ENCODE measurements around the gene RETN.
A peak's percentile ranks its signal among the peaks of the same experiment; 100 is the strongest.

RETN gene

GRCh38 chr19:7668842-7669241, at the start of gene RETN:
Gene RETN (plus strand): TSS chr19:7669049. CDS start chr19:7669327, 278 bp downstream.
- no peak for DNase-seq

GRCh38 chr19:7619671-7620441, 49.0 kb upstream of the RETN start:
- DNase-seq: no peak

- DNase-seq: no peak
These were observed 48.1 kb upstream of the RETN start for GRCh38 chr19:7620442-7621412.

GRCh38 chr19:7622933-7623685, 45.7 kb upstream of the RETN start:
- DNase-seq: no peak

GRCh38 chr19:7623725-7624603, 44.9 kb upstream of the RETN start:
- DNase-seq: no peak

GRCh38 chr19:7624810-7625209, 44.0 kb upstream of the RETN start:
- DNase-seq: no peak

- DNase-seq: no peak
These were observed 43.0 kb upstream of the RETN start for GRCh38 chr19:7625763-7626372.

GRCh38 chr19:7627166-7627565, 41.7 kb upstream of the RETN start:
- no peak for DNase-seq

GRCh38 chr19:7628589-7629311, 40.1 kb upstream of the RETN start:
- DNase-seq: no peak

- peak; percentile 99 for DNase-seq
These were observed 39.3 kb upstream of the RETN start, which contains the start of the genes PET100 and XAB2 for GRCh38 chr19:7629347-7630054. Gene PET100 (plus strand): TSS chr19:7629793. CDS start chr19:7629834, 41 bp downstream. Gene XAB2 (minus strand): TSS chr19:7629545. CDS start chr19:7629527, 18 bp downstream.

GRCh38 chr19:7631577-7631976, 37.3 kb upstream of the RETN start:
- no peak for DNase-seq

- no peak for DNase-seq
These were observed 36.3 kb upstream of the RETN start for GRCh38 chr19:7632340-7633203.

GRCh38 chr19:7633698-7634097, 35.2 kb upstream of the RETN start, which contains the start of gene PCP2:
Gene PCP2 (minus strand): TSS chr19:7633719. CDS start chr19:7633457, 262 bp downstream.
- DNase-seq: no peak

GRCh38 chr19:7635670-7636069, 33.2 kb upstream of the RETN start:
- DNase-seq: no peak

GRCh38 chr19:7636317-7636690, 32.5 kb upstream of the RETN start:
- no peak for DNase-seq

GRCh38 chr19:7636691-7637373, 32.0 kb upstream of the RETN start, which contains the start of gene STXBP2:
Gene STXBP2 (plus strand): TSS chr19:7637110. CDS start chr19:7637150, 40 bp downstream.
- no peak for DNase-seq

GRCh38 chr19:7637374-7638256, 31.2 kb upstream of the RETN start:
- DNase-seq: no peak

Data from HCEC 1CT (cell line).